ENCODE measurements around the gene ARL8B. TPM values are rescaled to one million over a fixed set of nuclear protein-coding genes. Genes with fewer than 3 reads are reported as not detected.

Gene ARL8B
- total and polyA plus RNA-seq, 9 of the 15 experiments (the other 6 are each of a cell fraction or from before 2014, with no cell fraction given), result 28.5 to 99.4 (median 77.2) TPM

- TF ChIP-seq SRSF1 (IDR thresholded peaks at IDR 0.05; ENCODE audit: low read depth, low read length) (no peak), HLTF (IDR thresholded peaks at IDR 0.05) (no peak), GTF2E2 (tag; IDR thresholded peaks at IDR 0.05) (no peak; the same call in 1 of the 2 replicates), PHB2 (IDR thresholded peaks at IDR 0.05; ENCODE audit: low read depth) (no peak), KAT7 (CRISPR knock-in tag; IDR thresholded peaks at IDR 0.05; ENCODE audit: borderline replicate concordance) (no peak), ZNF717 (CRISPR knock-in tag; IDR thresholded peaks at IDR 0.05) (no peak), FIP1L1 (IDR thresholded peaks at IDR 0.05; ENCODE audit: low read depth, low read length, poor library complexity, severe bottlenecking) (no peak), ZNF655 (CRISPR knock-in tag; IDR thresholded peaks at IDR 0.05) (no peak)
Observed at GRCh38 chr3:5195605-5196004, 73.5 kb downstream of the ARL8B start (continued).

- ChIA-PET POLR2A (interaction anchor here (0.6 to 4.3 kb wide), 9 partner anchors 9 to 380 kb away, joined by 3 to 33 read pairs (median 4); partner anchors contain the start of gene EDEM1), CTCF (ENCODE audit: low intra/inter-chr PET ratio) (no interaction called here)
- Histone ChIP-seq H3K79me2 (ENCODE audit: control insufficient read depth, insufficient read depth, low read length) (peaks cover 28% of the 10 kb centered on the region), H4K20me1 (replicated peaks; ENCODE audit: control insufficient read depth, insufficient read depth, low read length) (0 out of 2 replicates have a peak, but pooled peaks cover 4% of the 10 kb centered on the region), H3K9ac (ENCODE audit: insufficient read depth in 1 of 2, low read depth in 2 of 2, low read length in 2 of 2) (peak overlapping the region in 1 of 2 experiments; percentile 32; a peak in 2 of 4 replicates), H3K9me3 (replicated peaks; ENCODE audit: control insufficient read depth, insufficient read depth, low read depth, low read length) (no peaks in the 10 kb centered on the region), H3K27ac (ENCODE audit: extremely low read depth, low read depth, low read length) (peak overlapping the region; percentile 50; the same call in 2 of the 3 replicates), H3K4me2 (ENCODE audit: insufficient read depth, low read length) (peak overlapping the region; percentile 9; the same call in 1 of the 2 replicates), H3K4me3 (no peak overlapping the region), H3K9me1 (ENCODE audit: control insufficient read depth, insufficient read depth, low read length) (no peaks in the 10 kb centered on the region), H2AFZ (ENCODE audit: low read depth, low read length) (no peak overlapping the region), H3K36me3 (ENCODE audit: control insufficient read depth, insufficient read depth, low read length) (peaks cover 50% of the 10 kb centered on the region), H3K4me1 (replicated peaks in 1 of 2; ENCODE audit: control insufficient read depth in 2 of 2, insufficient read depth in 2 of 2, low read length in 2 of 2) (peaks cover 0 to 51% of the 10 kb centered on the region in 2 experiments; a peak in 4 of 5 replicates), H3K27me3 (ENCODE audit: control insufficient read depth in 2 of 2, insufficient read depth in 2 of 2, low read length in 2 of 2) (no peaks in the 10 kb centered on the region)
- no TSS peak for BruUV-seq (replicated peaks)
- intact Hi-C loops (cut with micrococcal nuclease) (no loop called here), in situ Hi-C loops (cut with MboI) (no loop called here)
- no peak for DNase-seq (ENCODE audit: extremely low read depth in 1 of 4, low spot score in 3 of 4)
- WGBS (ENCODE audit: insufficient coverage, low coverage, missing lambda C conversion rate), result 78% methylated on average over 4 of the region's 4 CpGs
- peak; percentile 10; the same call in 2 of the 3 replicates for ATAC-seq
- no peak for FAIRE-seq
- TF ChIP-seq YY1 (IDR thresholded peaks at IDR 0.05; ENCODE audit: borderline replicate concordance in 1 of 3, control insufficient read depth in 1 of 3, extremely low read depth in 1 of 3, insufficient read depth in 3 of 3, insufficient read length in 1 of 3, insufficient replicate concordance in 2 of 3, low read depth in 1 of 3, low read length in 2 of 3), result peak in 1 of 3 experiments; percentile 37
- TF ChIP-seq ZBTB43 (CRISPR knock-in tag; IDR thresholded peaks at IDR 0.05), result no peak
- TF ChIP-seq, protein P1, sequence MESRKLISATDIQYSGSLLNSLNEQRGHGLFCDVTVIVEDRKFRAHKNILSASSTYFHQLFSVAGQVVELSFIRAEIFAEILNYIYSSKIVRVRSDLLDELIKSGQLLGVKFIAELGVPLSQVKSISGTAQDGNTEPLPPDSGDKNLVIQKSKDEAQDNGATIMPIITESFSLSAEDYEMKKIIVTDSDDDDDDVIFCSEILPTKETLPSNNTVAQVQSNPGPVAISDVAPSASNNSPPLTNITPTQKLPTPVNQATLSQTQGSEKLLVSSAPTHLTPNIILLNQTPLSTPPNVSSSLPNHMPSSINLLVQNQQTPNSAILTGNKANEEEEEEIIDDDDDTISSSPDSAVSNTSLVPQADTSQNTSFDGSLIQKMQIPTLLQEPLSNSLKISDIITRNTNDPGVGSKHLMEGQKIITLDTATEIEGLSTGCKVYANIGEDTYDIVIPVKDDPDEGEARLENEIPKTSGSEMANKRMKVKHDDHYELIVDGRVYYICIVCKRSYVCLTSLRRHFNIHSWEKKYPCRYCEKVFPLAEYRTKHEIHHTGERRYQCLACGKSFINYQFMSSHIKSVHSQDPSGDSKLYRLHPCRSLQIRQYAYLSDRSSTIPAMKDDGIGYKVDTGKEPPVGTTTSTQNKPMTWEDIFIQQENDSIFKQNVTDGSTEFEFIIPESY (CRISPR knock-in tag; IDR thresholded peaks at IDR 0.05), result 0 out of 2 replicates have a peak, but pooled peaks have one; percentile 5
- TF ChIP-seq RAD21 (CRISPR knock-in tag; conservative IDR thresholded peaks at IDR 0.05 in 1 of 2, IDR thresholded peaks at IDR 0.05 in 1 of 2), result no peak
- no peak for TF ChIP-seq ZC3H4 (CRISPR knock-in tag; IDR thresholded peaks at IDR 0.05; ENCODE audit: borderline replicate concordance)
- TF ChIP-seq ZNF239 (CRISPR knock-in tag; IDR thresholded peaks at IDR 0.05), result peak; percentile 75
- TF ChIP-seq GTF2B (IDR thresholded peaks at IDR 0.05; ENCODE audit: extremely low read depth, insufficient read length), result no peak
Observed at GRCh38 chr3:5197022-5197421, 74.9 kb downstream of the ARL8B start.

Measured in K562 (cell line).